BLaER1 treated with 17β-estradiol and CSF1 and Interleukin-3, amounts not matched to agents 10 nM and 100 nM (cell line): ENCODE results near the gene PRKG1.

Source experiments
- H3K27ac ChIP-seq, 11 experiments: shearing (Covaris generic); formaldehyde crosslinking; 2 replicates each; pipeline ENCODE4 v1.8.1; 2022
- H3K27me3 ChIP-seq, 11 experiments: shearing (Covaris generic); formaldehyde crosslinking; 2 replicates each; pipeline ENCODE4 v1.8.1; 2022
- H3K36me3 ChIP-seq, 11 experiments: shearing (Covaris generic); formaldehyde crosslinking; 2 replicates each; pipeline ENCODE4 v1.8.1; 2022
- H3K4me1 ChIP-seq, 10 experiments: shearing (Covaris generic); formaldehyde crosslinking; 2 replicates each; pipeline ENCODE4 v1.8.1; 2022
- H3K4me2 ChIP-seq, 11 experiments: shearing (Covaris generic); formaldehyde crosslinking; 2 replicates each; pipeline ENCODE4 v1.8.1; 2022
- H3K4me3 ChIP-seq, 10 experiments: shearing (Covaris generic); formaldehyde crosslinking; 2 replicates each; pipeline ENCODE4 v1.8.1; 2022
- H3K9ac ChIP-seq, 11 experiments: shearing (Covaris generic); formaldehyde crosslinking; 2 replicates each; pipeline ENCODE4 v1.8.1; 2022
- H3K9me3 ChIP-seq, 11 experiments: shearing (Covaris generic); formaldehyde crosslinking; replicated peaks in 1 of 11; 2 replicates each; pipeline ENCODE4 v1.8.1; 2022
- H4K20me1 ChIP-seq, 11 experiments: shearing (Covaris generic); formaldehyde crosslinking; 2 replicates each; pipeline ENCODE4 v1.8.1; 2022
- Cebpa-rat ChIP-seq, 11 experiments: shearing (Covaris generic); IDR thresholded peaks; 2 replicates each; pipeline ENCODE4 v1.8.1; 2022

Gene PRKG1

DNA sequence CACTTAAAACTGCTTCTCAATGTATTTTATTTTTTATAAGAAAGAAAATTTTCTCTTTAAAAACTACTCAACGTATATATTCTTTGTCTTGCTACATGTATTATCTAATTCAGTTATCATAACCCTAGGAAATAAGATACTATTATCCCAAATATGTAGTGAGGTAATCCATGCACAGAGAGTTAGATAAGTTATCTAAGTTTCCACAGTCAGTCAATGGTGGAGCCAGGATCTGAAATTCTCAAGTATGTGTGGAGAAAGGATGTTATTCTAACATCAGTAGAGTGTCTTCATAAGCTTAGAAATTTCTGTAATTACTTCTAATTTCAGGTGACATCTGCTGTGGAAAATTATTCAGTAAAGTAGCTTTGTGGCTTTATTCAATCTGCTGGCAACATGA lies 385.2 kb downstream of the PRKG1 start:
- H4K20me1 ChIP-seq: no peaks in the 10 kb centered on the region
- H3K4me2 ChIP-seq: no peak overlapping the region
- H3K27me3 ChIP-seq: no peaks in the 10 kb centered on the region
- no peaks in the 10 kb centered on the region for H3K4me1 ChIP-seq
- H3K9ac ChIP-seq: no peak overlapping the region
- H3K9me3 ChIP-seq: peaks cover 14 to 19% (median 17%) of the 10 kb centered on the region in 11 experiments
- H3K4me3 ChIP-seq: no peak overlapping the region
- H3K36me3 ChIP-seq: no peaks in the 10 kb centered on the region
- H3K27ac ChIP-seq: no peak overlapping the region
- TF ChIP-seq Cebpa-rat (IDR thresholded peaks at IDR 0.05): no peak

DNA sequence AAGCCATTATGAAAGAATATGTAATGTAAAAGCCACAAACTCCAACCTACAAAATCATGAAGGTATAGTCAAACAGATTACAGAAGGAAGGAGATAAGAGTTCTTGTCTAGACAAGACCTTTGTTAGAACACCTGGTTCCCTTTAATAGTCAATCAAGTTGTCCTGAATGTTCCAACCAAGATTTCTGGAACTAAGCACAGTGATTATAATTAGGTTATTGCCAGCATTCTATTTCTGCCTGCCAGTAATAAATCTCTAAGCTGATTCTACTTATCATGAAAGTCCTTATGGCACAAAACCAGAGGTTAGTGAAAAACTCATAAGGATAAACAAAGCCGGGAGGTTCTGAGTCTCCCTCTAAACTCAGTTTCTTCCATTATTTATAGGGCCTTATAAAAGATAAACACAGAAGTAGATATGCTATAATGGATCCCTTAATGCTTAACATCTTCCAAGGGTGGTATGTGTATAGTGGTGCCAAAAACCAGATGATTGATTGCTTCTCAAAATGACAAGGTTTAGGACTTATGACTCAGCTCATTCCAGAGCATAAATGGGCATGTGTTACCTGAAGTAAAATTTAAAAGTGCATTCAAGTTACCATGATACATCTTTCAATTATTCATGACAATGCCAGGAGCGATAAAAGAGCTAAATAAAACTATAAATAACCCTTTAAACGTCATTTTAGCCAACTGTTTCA lies 387.9 kb downstream of the PRKG1 start:
- Histone ChIP-seq H3K27me3 (no peaks in the 10 kb centered on the region), H3K9ac (no peak overlapping the region), H3K4me3 (no peak overlapping the region), H4K20me1 (no peaks in the 10 kb centered on the region), H3K4me1 (no peaks in the 10 kb centered on the region), H3K36me3 (no peaks in the 10 kb centered on the region), H3K4me2 (no peak overlapping the region), H3K9me3 (no peaks in the 10 kb centered on the region), H3K27ac (no peak overlapping the region)
- TF ChIP-seq Cebpa-rat (IDR thresholded peaks at IDR 0.05): no peak

DNA sequence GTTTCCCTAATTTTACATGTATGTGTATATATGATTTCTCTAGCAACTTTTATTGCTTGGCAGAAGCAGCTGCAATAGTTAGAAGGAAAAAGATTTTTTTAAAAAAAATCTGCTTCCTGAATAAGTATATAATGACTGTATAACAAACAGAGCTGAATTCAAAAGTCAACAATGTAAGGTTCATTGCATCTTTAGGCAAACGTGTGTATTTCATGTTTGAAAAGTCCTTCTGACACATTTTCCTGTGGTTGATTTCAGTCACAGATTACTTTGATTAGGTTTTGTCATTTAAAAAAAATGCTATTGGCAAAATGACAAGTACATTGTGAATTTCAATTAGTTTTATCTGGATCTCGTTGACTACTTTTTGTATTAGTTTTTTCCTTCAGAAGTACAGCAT lies 394.1 kb downstream of the PRKG1 start:
- Histone ChIP-seq H3K4me1 (no peaks in the 10 kb centered on the region), H3K4me3 (no peak overlapping the region), H3K36me3 (no peaks in the 10 kb centered on the region), H3K27ac (no peak overlapping the region), H3K9ac (no peak overlapping the region), H4K20me1 (no peaks in the 10 kb centered on the region), H3K4me2 (no peak overlapping the region), H3K27me3 (no peaks in the 10 kb centered on the region), H3K9me3 (no peaks in the 10 kb centered on the region)
- TF ChIP-seq Cebpa-rat (IDR thresholded peaks at IDR 0.05): no peak

DNA sequence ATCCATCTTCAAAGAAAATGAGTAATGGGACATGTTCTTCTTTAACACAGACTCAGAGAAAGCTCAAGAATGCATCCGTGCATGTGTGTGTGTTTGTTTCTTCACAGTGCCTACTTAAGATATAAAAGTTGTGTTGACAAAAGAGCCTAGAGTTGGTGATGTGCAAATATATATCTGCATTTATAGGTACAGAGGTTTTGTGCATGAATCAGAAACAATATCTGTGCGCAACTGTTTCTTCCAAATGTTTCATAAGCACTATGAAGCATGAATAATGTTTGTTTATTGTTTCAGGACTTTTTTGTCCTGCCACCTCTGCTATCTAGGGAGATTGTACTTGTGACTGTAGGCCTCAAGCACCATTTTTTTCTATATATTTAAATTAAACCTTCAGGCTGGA lies 395.4 kb downstream of the PRKG1 start:
- Histone ChIP-seq H3K9me3 (no peaks in the 10 kb centered on the region), H3K9ac (no peak overlapping the region), H3K4me3 (no peak overlapping the region), H3K27me3 (no peaks in the 10 kb centered on the region), H3K36me3 (no peaks in the 10 kb centered on the region), H3K4me2 (no peak overlapping the region), H3K4me1 (no peaks in the 10 kb centered on the region), H3K27ac (no peak overlapping the region), H4K20me1 (no peaks in the 10 kb centered on the region)
- TF ChIP-seq Cebpa-rat (IDR thresholded peaks at IDR 0.05): no peak

DNA sequence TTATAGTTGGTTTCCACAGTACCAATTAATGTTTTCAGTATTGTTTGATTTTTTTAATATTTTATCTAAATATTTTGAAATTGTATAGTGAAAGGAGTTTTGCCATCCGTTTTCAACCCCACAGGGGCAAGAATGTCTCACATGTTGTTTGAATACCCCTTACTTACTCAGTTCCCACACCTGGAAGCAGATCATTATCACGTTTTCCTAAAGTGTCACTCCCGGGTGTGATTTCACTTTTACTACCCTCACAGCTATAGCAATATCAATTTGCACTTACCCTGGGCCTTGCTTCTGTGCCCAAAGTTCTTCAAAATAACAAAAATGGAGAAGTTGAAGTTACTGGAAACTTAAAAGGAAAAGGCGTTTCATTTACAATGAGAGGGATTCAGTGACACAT lies 397.0 kb downstream of the PRKG1 start:
- no peak overlapping the region for H3K9ac ChIP-seq
- no peak overlapping the region for H3K4me2 ChIP-seq
- no peaks in the 10 kb centered on the region for H3K9me3 ChIP-seq
- H4K20me1 ChIP-seq: no peaks in the 10 kb centered on the region
- H3K4me3 ChIP-seq: no peak overlapping the region
- H3K36me3 ChIP-seq: no peaks in the 10 kb centered on the region
- no peak overlapping the region for H3K27ac ChIP-seq
- H3K27me3 ChIP-seq: no peaks in the 10 kb centered on the region
- no peak for TF ChIP-seq Cebpa-rat (IDR thresholded peaks at IDR 0.05)
- H3K4me1 ChIP-seq: no peaks in the 10 kb centered on the region

DNA sequence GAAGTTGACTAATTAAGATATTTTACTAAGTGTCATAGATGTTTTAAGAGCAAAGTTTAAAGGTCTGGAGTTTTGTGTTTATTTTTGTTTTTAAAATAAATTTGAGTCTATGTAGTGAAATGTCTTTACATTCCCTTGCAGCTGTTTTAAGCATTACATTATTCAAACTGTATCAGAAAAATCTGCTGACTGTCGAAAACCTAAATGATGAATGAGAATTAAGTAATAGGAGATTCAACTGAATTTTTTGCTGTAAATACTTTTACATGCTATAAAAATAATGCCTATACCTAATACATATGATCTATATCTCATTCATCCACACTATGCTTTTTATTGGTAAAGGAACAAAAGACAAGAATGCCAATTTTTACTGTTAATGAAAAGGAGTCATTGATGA lies 397.9 kb downstream of the PRKG1 start:
- H3K4me2 ChIP-seq: no peak overlapping the region
- H3K36me3 ChIP-seq: no peaks in the 10 kb centered on the region
- no peaks in the 10 kb centered on the region for H3K9me3 ChIP-seq
- H3K9ac ChIP-seq: no peak overlapping the region
- H3K4me3 ChIP-seq: no peak overlapping the region
- no peak overlapping the region for H3K27ac ChIP-seq
- no peaks in the 10 kb centered on the region for H3K4me1 ChIP-seq
- no peak for TF ChIP-seq Cebpa-rat (IDR thresholded peaks at IDR 0.05)
- H3K27me3 ChIP-seq: no peaks in the 10 kb centered on the region
- no peaks in the 10 kb centered on the region for H4K20me1 ChIP-seq

DNA sequence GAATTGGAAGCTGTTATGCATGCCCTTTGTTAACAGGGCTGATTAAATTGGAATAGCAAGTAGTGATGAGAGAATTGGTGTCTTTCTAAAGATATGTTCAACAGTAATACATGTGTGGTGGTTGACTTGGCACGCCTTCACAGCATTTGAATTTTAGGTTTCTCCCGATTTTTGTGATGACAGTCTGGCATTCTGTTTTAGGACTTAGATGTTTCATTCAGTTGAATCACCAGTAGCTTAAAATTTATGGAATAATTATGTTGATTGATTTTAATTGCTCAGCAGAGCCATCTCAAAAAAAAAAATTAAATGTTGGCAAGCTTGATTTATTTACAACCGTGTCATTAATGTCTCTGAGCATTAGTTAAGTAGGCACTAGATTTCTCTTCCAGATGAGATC lies 405.4 kb downstream of the PRKG1 start:
- Histone ChIP-seq H3K9ac (no peak overlapping the region), H3K4me1 (no peaks in the 10 kb centered on the region), H3K4me3 (no peak overlapping the region), H3K36me3 (no peaks in the 10 kb centered on the region), H3K4me2 (no peak overlapping the region), H3K27ac (no peak overlapping the region), H4K20me1 (no peaks in the 10 kb centered on the region), H3K27me3 (no peaks in the 10 kb centered on the region), H3K9me3 (no peaks in the 10 kb centered on the region)
- no peak for TF ChIP-seq Cebpa-rat (IDR thresholded peaks at IDR 0.05)

DNA sequence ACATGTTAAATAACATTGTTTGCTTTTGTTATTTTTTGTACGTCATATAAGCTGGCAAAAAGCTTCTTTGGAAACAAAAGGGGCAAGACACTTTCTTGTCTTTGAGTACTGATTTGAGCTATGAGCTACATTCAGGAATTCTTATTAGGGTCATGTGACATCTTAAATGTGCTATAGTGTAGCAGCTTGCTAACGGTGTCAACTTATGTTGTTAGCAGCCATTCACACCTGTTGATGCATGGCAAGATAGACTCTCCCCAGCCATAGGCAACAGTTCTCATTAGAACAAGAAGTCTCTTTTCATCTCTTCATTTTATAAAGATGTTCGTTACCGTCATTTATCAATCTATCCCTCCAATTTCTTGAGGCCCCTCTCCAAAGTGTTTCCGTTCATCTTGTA lies 411.4 kb downstream of the PRKG1 start:
- no peaks in the 10 kb centered on the region for H3K36me3 ChIP-seq
- no peak overlapping the region for H3K4me3 ChIP-seq
- TF ChIP-seq Cebpa-rat (IDR thresholded peaks at IDR 0.05): no peak
- H3K9me3 ChIP-seq: no peaks in the 10 kb centered on the region
- H3K4me2 ChIP-seq: no peak overlapping the region
- H3K4me1 ChIP-seq: no peaks in the 10 kb centered on the region
- no peaks in the 10 kb centered on the region for H3K27me3 ChIP-seq
- no peaks in the 10 kb centered on the region for H4K20me1 ChIP-seq
- no peak overlapping the region for H3K9ac ChIP-seq
- no peak overlapping the region for H3K27ac ChIP-seq

DNA sequence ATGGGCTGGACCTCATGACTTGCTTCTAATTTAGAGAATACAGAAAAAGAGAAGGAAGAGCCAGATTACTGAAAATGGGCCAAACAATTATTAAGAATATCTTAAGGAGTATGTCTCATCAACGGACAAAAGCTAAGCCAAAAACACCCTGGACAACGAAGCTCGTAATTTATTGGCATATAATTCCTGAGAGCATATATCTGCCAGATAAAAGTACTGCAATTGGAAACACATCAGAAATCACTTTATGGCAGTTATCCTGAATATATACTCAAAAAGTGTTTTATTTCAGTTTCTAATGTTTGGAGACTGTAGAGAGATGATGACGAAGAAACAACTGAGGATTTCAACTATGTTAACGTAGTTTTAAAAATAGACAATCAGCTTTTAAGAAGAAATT lies 413.3 kb downstream of the PRKG1 start:
- Histone ChIP-seq H4K20me1 (no peaks in the 10 kb centered on the region), H3K27me3 (no peaks in the 10 kb centered on the region), H3K27ac (no peak overlapping the region), H3K4me3 (no peak overlapping the region), H3K4me2 (no peak overlapping the region), H3K9me3 (no peaks in the 10 kb centered on the region), H3K9ac (no peak overlapping the region), H3K36me3 (no peaks in the 10 kb centered on the region), H3K4me1 (no peaks in the 10 kb centered on the region)
- no peak for TF ChIP-seq Cebpa-rat (IDR thresholded peaks at IDR 0.05)

DNA sequence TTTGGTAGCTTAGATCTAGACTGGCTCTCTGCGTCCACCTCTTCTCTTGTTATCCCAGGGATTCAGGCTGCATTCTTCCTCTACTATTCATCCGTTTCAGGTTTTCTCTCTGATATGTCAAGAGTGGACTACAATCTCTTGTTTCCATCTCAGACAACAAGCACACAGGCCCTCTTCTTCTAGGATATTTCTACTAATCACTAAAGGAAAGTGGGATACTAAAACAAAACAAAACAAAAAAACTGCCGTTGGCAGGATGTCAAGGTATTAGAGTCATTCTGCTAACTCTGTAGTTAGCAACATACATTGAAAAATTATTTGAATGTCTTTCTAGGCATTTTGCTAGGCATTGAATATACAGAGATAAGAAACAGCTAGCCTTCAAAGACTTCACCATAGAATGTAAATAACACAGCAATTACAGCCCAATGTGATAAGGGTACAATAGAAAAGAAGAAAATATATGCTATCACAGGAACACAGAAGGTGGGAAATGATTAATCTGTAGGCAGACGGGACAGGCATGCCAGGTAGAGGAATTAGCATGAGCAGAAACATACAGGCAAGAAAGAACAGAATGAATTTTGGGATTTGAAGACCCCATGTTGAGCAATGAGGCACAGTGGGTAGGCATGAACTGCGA lies 414.6 kb downstream of the PRKG1 start:
- Histone ChIP-seq H3K9ac (no peak overlapping the region), H3K4me1 (no peaks in the 10 kb centered on the region), H3K27me3 (no peaks in the 10 kb centered on the region), H3K27ac (no peak overlapping the region), H4K20me1 (no peaks in the 10 kb centered on the region), H3K9me3 (no peaks in the 10 kb centered on the region), H3K36me3 (no peaks in the 10 kb centered on the region), H3K4me3 (no peak overlapping the region), H3K4me2 (no peak overlapping the region)
- no peak for TF ChIP-seq Cebpa-rat (IDR thresholded peaks at IDR 0.05)
